Skeletal muscle tissue (tissue), 4 donors: Measurements from ENCODE around the gene CNKSR1. TPM values are rescaled to one million over a fixed set of nuclear protein-coding genes. Genes with fewer than 3 reads are reported as not detected.
"Not testable (repeated sequence)": the region's sequence is repeated elsewhere in the genome, so short reads cannot be mapped to it uniquely, and the experiment has no call there.

Experiments
- H3K27ac ChIP-seq: one replicate; pipeline ENCODE4 v1.7.0; 2013; ENCODE audit warnings: mild to moderate bottlenecking, low read depth, low read length, inconsistent platforms
- H3K27me3 ChIP-seq, 3 donors: one replicate each; pipeline ENCODE4 v1.7.0; 2013; ENCODE audit warnings: low read length in 3 of 3; ENCODE audit not compliant: control insufficient read depth in 3 of 3, insufficient read depth in 3 of 3
- H3K36me3 ChIP-seq, 3 donors: one replicate each; pipeline ENCODE4 v1.7.0; 2013; ENCODE audit warnings: low read length in 3 of 3; ENCODE audit not compliant: control insufficient read depth in 3 of 3, insufficient read depth in 3 of 3
- H3K4me1 ChIP-seq, 3 donors: one replicate each; pipeline ENCODE4 v1.7.0; 2013; ENCODE audit warnings: low read length in 3 of 3, mild to moderate bottlenecking in 3 of 3; ENCODE audit not compliant: control insufficient read depth in 3 of 3, insufficient read depth in 3 of 3
- H3K4me3 ChIP-seq, 3 donors: one replicate each; pipeline ENCODE4 v1.7.0; 2013; ENCODE audit warnings: low read length in 3 of 3
- H3K9ac ChIP-seq, 3 donors: one replicate each; pipeline ENCODE4 v1.7.0; 2013; ENCODE audit warnings: low read length in 3 of 3, mild to moderate bottlenecking in 3 of 3, moderate library complexity in 2 of 3, low read depth in 1 of 3
- H3K9me3 ChIP-seq, 3 donors: one replicate each; pipeline ENCODE4 v1.7.0; 2013; ENCODE audit warnings: low read length in 3 of 3; ENCODE audit not compliant: control insufficient read depth in 3 of 3
- total RNA-seq: library from RNA; depleted of rRNA; stranded (reverse); fragments of >200 nt; gene quantifications from one replicate; pipeline ENCODE4 v1.2.3, GENCODE V29; 2014
- donor health status: Osteomylitis.

The CNKSR1 gene
- total RNA-seq, 1 donor from 2014 or later, result not detected

DNA sequence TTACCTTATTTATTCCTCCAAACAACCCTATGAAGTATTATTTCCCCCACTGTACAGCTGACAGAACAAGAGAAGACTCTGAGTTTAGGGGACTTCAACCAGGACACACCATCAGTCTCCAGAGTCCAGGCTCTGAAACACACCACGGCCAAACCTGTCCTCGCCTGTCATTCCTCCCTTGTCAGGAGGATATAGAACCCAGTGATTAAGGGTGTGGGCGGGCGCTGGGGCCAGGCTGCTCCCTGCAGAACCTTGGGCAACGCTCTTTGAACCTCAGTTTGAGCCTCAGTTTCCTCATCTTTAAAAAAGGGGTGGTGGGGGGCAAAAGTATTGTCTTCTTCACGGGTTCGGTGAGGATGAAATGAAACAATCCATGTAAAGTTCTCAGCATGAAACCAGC, 47.3 kb downstream of the CNKSR1 start:
- Histone ChIP-seq H3K9me3 (no peaks in the 10 kb centered on the region), H3K4me1 (peaks cover 5 to 13% (median 11%) of the 10 kb centered on the region in 3 donors), H3K9ac (peak overlapping the region in 1 of 3 donors; percentile 85), H3K27ac (peak overlapping the region; percentile 58), H3K36me3 (no peaks in the 10 kb centered on the region), H3K4me3 (peak overlapping the region in 2 of 3 donors; percentile 72 to 82), H3K27me3 (peaks cover 4 to 6% (median 4%) of the 10 kb centered on the region in 3 donors)

DNA sequence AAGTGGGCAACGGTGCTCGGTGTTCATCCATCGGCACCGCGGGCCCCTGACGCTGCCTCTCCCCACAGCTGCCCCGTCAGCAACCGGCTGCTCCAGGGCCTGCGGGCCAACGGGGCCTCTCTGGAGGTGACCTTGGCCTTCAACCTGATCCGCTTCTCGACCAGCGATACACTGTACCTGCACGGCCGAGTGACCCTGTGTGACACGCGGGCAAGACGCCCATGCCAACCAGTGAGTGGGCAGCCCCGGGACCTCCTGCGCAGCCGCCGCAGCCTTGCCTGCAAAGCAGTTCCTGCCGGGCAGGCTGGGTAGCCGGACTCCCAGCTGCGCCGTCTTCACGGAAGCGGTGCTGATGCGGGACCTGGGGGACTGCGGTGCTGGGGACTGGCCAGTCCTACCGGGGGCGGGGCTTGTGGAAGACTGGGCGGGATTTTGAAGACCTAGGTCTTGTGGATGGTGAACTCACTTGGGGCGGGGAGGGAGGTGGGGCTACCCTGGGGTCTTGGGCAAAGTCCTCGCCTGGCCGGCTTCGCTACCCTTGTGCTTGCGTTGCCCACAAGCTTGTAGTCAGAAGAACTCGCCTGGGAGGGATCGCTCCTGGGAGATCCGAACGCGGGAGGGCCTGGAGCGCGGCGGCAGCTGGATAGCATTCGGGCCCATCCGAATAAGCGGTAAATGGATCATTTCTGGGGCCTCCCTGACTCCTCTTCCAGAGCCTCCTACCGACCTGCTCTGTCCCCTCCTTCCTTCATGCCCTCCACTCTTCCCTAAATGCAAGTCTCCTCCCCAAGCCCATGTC, 47.9 kb downstream of the CNKSR1 start:
- peak overlapping the region; percentile 70 to 85 (median 74) for H3K9ac ChIP-seq
- H3K27me3 ChIP-seq, result peaks cover 4 to 6% (median 4%) of the 10 kb centered on the region in 3 donors
- peaks cover 5 to 13% (median 11%) of the 10 kb centered on the region in 3 donors for H3K4me1 ChIP-seq
- no peaks in the 10 kb centered on the region for H3K36me3 ChIP-seq
- peak overlapping the region; percentile 58 for H3K27ac ChIP-seq
- H3K4me3 ChIP-seq, result peak overlapping the region; percentile 72 to 82 (median 74)
- H3K9me3 ChIP-seq, result no peaks in the 10 kb centered on the region

DNA sequence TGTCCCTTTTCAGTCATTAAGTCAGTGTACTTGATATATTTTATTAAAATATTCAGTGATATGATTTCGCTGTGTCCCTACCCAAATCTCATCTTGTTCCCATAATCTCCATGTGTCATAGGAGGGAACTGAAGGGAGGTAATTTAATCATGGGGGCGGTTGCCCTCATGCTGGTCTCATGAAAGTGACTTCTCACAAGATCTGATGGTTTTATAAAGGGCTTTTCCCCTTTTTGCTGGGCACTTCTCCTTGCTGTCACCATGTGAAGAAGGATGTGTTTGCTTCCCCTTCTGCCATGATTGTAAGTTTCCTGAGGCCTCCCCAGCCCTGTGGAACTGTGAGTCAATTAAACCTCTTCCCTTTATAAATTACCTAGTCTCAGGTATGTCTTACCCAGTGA, 53.4 kb downstream of the CNKSR1 start:
- H3K27ac ChIP-seq, H3K4me3 ChIP-seq, H3K9ac ChIP-seq, H3K36me3 ChIP-seq, H3K27me3 ChIP-seq, H3K9me3 ChIP-seq: not testable (repeated sequence)
- peaks cover 7 to 21% (median 13%) of the 10 kb centered on the region in 3 donors for H3K4me1 ChIP-seq

DNA sequence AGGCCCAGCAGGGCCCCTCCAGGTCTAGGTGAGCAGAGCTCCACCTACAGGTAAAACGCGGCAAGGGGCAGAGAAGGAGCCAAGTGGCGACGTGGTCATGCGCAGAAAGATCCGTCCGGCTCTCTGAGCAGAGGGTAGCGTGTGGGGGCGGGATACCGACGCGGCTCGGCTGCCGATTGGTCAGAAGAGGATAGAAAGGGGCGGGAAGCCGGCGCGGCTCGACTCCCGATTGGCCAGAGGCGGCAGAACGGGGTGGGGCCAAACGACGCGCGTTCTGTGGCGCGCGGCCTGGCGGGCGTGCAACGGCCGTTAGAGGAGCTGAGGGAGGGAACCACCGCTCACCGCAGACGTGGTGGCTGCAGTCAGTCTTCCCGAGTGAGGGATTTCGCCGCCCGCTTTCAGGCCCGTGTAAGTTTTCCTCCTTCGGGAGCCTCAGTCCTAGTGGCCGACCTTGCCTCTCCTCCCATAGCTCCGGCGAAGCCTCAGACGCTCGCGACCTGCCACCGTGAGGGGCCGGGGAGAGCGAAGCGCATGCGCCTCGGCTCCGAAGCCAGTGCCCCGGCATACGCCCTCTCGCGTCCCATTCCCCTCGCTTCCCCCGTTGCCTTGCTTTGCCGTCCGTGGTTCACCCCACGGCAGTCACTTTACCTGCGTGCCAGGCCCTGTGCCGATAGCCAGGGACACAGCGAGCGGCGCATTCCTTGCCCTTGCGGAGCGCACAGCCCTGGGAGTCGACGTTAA, 56.8 kb downstream of the CNKSR1 start, which contains the start of gene CEP85:
Gene CEP85 (plus strand): TSS at position 298 of the 741 bp plus-strand sequence. CDS start 5,584 bp downstream, outside the sequence.
- H3K9me3 ChIP-seq, result no peaks in the 10 kb centered on the region
- peak within 1 kb of the TSS; percentile 95 for H3K27ac ChIP-seq
- peaks cover 0 to 2% (median 0%) of the 10 kb centered on the region in 3 donors for H3K36me3 ChIP-seq
- peaks cover 6 to 25% (median 21%) of the 10 kb centered on the region in 3 donors for H3K4me1 ChIP-seq
- peak within 1 kb of the TSS; percentile 94 to 100 (median 99) for H3K4me3 ChIP-seq
- H3K27me3 ChIP-seq, result no peaks in the 10 kb centered on the region
- H3K9ac ChIP-seq, result peak within 1 kb of the TSS; percentile 96 to 99 (median 99)

DNA sequence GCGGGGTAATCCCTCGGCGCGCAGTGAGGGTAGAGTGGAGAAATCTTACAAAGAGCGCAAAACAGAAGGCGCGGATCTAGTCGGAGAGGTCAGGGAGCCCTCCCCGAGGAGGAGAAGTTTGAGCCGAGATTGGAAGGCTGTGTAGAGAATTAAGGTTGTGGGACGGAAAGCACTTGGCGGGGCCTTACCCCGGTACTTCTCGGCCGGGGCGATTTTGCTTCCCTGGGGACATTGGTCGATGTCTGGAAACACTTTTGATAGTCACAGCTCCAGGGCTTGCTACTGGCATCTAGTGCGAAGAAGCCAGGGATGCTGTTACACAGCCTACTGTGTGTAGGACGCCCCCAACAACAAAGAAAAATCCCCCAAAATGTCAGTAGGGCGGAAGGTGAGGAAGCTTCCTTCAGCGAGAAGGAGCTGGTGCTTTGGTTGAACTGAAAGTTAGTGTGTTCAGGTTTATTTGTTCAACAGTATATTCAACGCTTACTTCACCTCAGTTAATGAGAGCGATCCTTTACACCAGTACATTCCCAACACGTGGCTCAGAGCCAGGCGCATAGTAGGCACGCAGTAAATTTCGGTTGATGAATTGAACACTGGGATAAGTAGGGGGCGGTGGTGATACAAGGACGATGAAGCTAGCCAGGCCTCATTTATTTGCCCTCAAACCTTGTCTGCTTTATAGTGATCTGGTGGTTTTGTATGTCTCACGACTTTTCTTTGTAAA, 57.5 kb downstream of the CNKSR1 start:
- H3K4me3 ChIP-seq, result peak overlapping the region; percentile 94 to 100 (median 99)
- H3K9ac ChIP-seq, result peak overlapping the region; percentile 96 to 99 (median 99)
- peak overlapping the region; percentile 95 for H3K27ac ChIP-seq
- H3K4me1 ChIP-seq, result peaks cover 6 to 25% (median 21%) of the 10 kb centered on the region in 3 donors
- H3K27me3 ChIP-seq, result no peaks in the 10 kb centered on the region
- H3K36me3 ChIP-seq, result peaks cover 0 to 2% (median under 1%) of the 10 kb centered on the region in 3 donors
- no peaks in the 10 kb centered on the region for H3K9me3 ChIP-seq

DNA sequence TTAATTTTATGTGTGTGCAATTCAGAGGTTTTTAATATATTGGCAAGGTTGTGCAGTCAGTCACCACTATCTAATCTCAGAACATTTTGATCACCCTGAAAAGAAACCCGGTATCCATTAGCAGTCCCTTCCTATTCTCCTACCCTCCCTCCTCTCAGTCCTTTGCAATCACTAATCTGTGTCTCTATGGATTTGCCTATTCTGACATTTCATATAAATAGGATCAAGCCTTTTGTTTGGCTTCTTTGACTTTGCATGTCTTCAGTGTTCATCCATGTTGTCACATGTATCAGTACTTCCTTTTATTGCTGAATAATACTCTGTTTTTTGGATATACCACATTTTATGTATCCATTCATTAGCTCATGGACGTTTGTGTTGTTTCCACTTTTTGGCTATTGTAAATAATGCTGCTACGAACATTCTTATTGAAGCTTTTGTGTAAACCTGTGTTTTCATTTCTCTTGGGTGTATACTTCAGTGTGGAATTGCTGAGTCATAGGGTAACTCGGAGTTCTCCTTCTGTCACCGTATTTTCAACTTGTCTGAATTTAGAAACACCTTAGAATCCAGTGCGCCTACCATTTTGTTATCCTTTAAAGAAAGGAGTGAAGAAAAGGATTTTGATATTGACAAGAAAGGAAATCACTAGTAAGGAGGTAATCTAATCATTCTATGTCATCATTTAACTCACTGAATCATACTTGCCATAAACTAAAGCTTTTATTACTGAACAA, 60.1 kb downstream of the CNKSR1 start:
- Histone ChIP-seq H3K27me3 (no peaks in the 10 kb centered on the region), H3K36me3 (peaks cover 0 to 3% (median 2%) of the 10 kb centered on the region in 3 donors), H3K4me1 (peaks cover 6 to 25% (median 21%) of the 10 kb centered on the region in 3 donors), H3K27ac (peak overlapping the region; percentile 75), H3K9me3 (no peaks in the 10 kb centered on the region), H3K4me3 (peak overlapping the region; percentile 14 to 49 (median 28)), H3K9ac (peak overlapping the region in 1 of 3 donors; percentile 40)

Other genes starting within 250 kb of the CNKSR1 start
- 33.9 TPM for gene PAFAH2, start 179.4 kb upstream of the CNKSR1 start, total RNA-seq
- gene EXTL1, start 155.7 kb upstream of the CNKSR1 start, total RNA-seq, result 0.52 TPM
- under 0.01 TPM for gene SLC30A2, start 131.4 kb upstream of the CNKSR1 start, total RNA-seq
- 30.3 TPM for gene TRIM63, start 109.9 kb upstream of the CNKSR1 start, total RNA-seq
- gene PDIK1L, start 65.7 kb upstream of the CNKSR1 start, total RNA-seq, result 7.8 TPM
- 1.0 TPM for gene FAM110D, start 18.4 kb upstream of the CNKSR1 start, total RNA-seq
- gene C1orf232, start 8.5 kb upstream of the CNKSR1 start, total RNA-seq, result not detected
- gene ZNF593, start 7.6 kb upstream of the CNKSR1 start, total RNA-seq, result 21.9 TPM
- not detected for gene ZNF593OS, start 5.7 kb upstream of the CNKSR1 start, total RNA-seq
- gene CATSPER4, start 13.1 kb downstream of the CNKSR1 start, total RNA-seq, result not detected
- gene CEP85, start 56.7 kb downstream of the CNKSR1 start, total RNA-seq, result 25.1 TPM
- 4.2 TPM for gene SH3BGRL3, start 102.6 kb downstream of the CNKSR1 start, total RNA-seq
- 2.1 TPM for gene UBXN11, start 129.1 kb downstream of the CNKSR1 start, total RNA-seq
- gene CD52, start 140.5 kb downstream of the CNKSR1 start, total RNA-seq, result not detected
- gene CRYBG2, start 176.6 kb downstream of the CNKSR1 start, total RNA-seq, result not detected
- not detected for gene ZNF683, start 195.3 kb downstream of the CNKSR1 start, total RNA-seq
- not detected for gene LIN28A, start 233.3 kb downstream of the CNKSR1 start, total RNA-seq